HCT116 (cell line): ENCODE data around the gene PTH2. TPM values are rescaled to one million over a fixed set of nuclear protein-coding genes. Genes with fewer than 3 reads are reported as not detected.

Source experiments
- ATAC-seq: fragments of 200-7000 bp; cut with Tn5 transposase; 2 replicates; pipeline ENCODE4 v1.9.1; 2020; ENCODE audit warnings: mild to moderate bottlenecking, moderate library complexity
- BruUV-seq: library from RNA; stranded (reverse); fragments of 400-500 nt; replicated peaks from 2 replicates; lab custom pipeline; 2021; lab: Mats Ljungman, UMichigan
- CTCF ChIA-PET: fragments of 300-600 bp; sonication (Branson Sonifier 250); formaldehyde crosslinking; loops from one replicate; lab custom pipeline; 2021; ENCODE audit warnings: antibody characterized with exemption; lab: Charles Lee
- POLR2A ChIA-PET: fragments of 300-600, 350-600 bp; sonication (Branson Sonifier 250); formaldehyde crosslinking; loops from one replicate; lab custom pipeline; 2021; ENCODE audit warnings: antibody characterized with exemption; lab: Charles Lee
- RAD21 ChIA-PET, 2 experiments: fragments of 300-600 bp; sonication (Branson Sonifier 250); formaldehyde crosslinking; loops; one replicate each; lab custom pipeline; 2023; ENCODE audit warnings: low total read pairs in 2 of 2; ENCODE audit not compliant: uncharacterized antibody in 2 of 2, unreplicated experiment in 2 of 2, low non-redundant PET in 1 of 2; lab: Charles Lee
- DNase-seq: peaks from one replicate; pipeline ENCODE4 v3.0.0-alpha.2; 2010; ENCODE audit warnings: low read depth, low spot score
- H2AFZ ChIP-seq: fragments of 200-600 bp; shearing (Covaris generic), sonication (generic); 2 replicates; pipeline ENCODE4 v1.6.1; 2017; ENCODE audit warnings: low read depth, mixed run types, mixed read lengths, antibody characterized with exemption, low read length; ENCODE audit not compliant: poor library complexity, severe bottlenecking
- H3K27ac ChIP-seq: 2 replicates; pipeline ENCODE4 v1.5.1; 2012; ENCODE audit warnings: low read depth, low read length
- H3K27me3 ChIP-seq: fragments of 200-600 bp; sonication (generic); 2 replicates; pipeline ENCODE4 v1.6.1; 2016; ENCODE audit warnings: mixed run types, low read length, mixed read lengths; ENCODE audit not compliant: insufficient read depth
- H3K36me3 ChIP-seq, 2 experiments: fragments of 200-500 bp in 1 of 2; fragments of 200-600 bp in 1 of 2; sonication (Bioruptor generic) in 1 of 2; sonication (generic) in 1 of 2; 2 replicates each; pipeline versions ENCODE4 v1.5.1 to v1.6.1; 2014 to 2016; ENCODE audit warnings: low read length in 2 of 2, inconsistent platforms in 1 of 2, mixed read lengths in 1 of 2, mixed run types in 1 of 2; ENCODE audit not compliant: insufficient read depth in 2 of 2, control insufficient read depth in 1 of 2
- H3K4me1 ChIP-seq, 2 experiments: fragments of 200-600 bp in 1 of 2; sonication (generic) in 1 of 2; 2 replicates each; pipeline versions ENCODE4 v1.5.1 to v1.6.1; 2012 to 2017; ENCODE audit warnings: low read length in 2 of 2, inconsistent platforms in 1 of 2, mild to moderate bottlenecking in 1 of 2, mixed read lengths in 1 of 2, mixed run types in 1 of 2, moderate library complexity in 1 of 2; ENCODE audit not compliant: insufficient read depth in 2 of 2, control insufficient read depth in 1 of 2
- H3K4me2 ChIP-seq: fragments of 200-600 bp; sonication (generic); 2 replicates; pipeline ENCODE4 v1.6.1; 2017; ENCODE audit warnings: mixed run types, low read length, mixed read lengths
- H3K4me3 ChIP-seq, 2 experiments: fragments of 200-600 bp in 1 of 2; sonication (generic) in 1 of 2; replicated peaks in 1 of 2; 2 replicates each; pipeline ENCODE4 v1.5.1; 2011 to 2016; ENCODE audit warnings: low read length in 2 of 2, control low read depth in 1 of 2, low read depth in 1 of 2, mild to moderate bottlenecking in 1 of 2, mixed read lengths in 1 of 2, mixed run types in 1 of 2
- H3K79me2 ChIP-seq: fragments of 200-600 bp; sonication (generic); 2 replicates; pipeline ENCODE4 v1.6.1; 2017; ENCODE audit warnings: mild to moderate bottlenecking, mixed run types, low read length, moderate library complexity, mixed read lengths; ENCODE audit not compliant: insufficient read depth
- H3K9ac ChIP-seq: fragments of 200-600 bp; sonication (generic); 2 replicates; pipeline ENCODE4 v1.6.1; 2016; ENCODE audit warnings: low read length, mixed read lengths
- H3K9me2 ChIP-seq: fragments of 200-600 bp; sonication (generic), shearing (Covaris generic); 2 replicates; pipeline ENCODE4 v1.6.1; 2017; ENCODE audit warnings: mixed run types, mild to moderate bottlenecking, moderate library complexity; ENCODE audit not compliant: insufficient read depth
- H3K9me3 ChIP-seq, 2 experiments: fragments of 200-500 bp in 1 of 2; fragments of 200-600 bp in 1 of 2; sonication (Bioruptor generic) in 1 of 2; sonication (generic) in 1 of 2; 2 replicates each; pipeline ENCODE4 v1.6.1; 2014 to 2017; ENCODE audit warnings: low read length in 2 of 2, mixed read lengths in 2 of 2, inconsistent platforms in 1 of 2, low read depth in 1 of 2, mild to moderate bottlenecking in 1 of 2, mixed run types in 1 of 2, moderate library complexity in 1 of 2; ENCODE audit not compliant: control insufficient read depth in 1 of 2, insufficient read depth in 1 of 2
- H4K20me1 ChIP-seq: fragments of 200-600 bp; sonication (generic), shearing (Covaris generic); 2 replicates; pipeline ENCODE4 v1.6.1; 2017; ENCODE audit warnings: mixed run types, mild to moderate bottlenecking, moderate library complexity; ENCODE audit not compliant: insufficient read depth
- CEBPB ChIP-seq: IDR thresholded peaks from 2 replicates; pipeline ENCODE4 v1.6.1; 2012; ENCODE audit warnings: low read depth
- JUND ChIP-seq: IDR thresholded peaks from 2 replicates; pipeline ENCODE4 v1.6.1; 2012
- SIN3A ChIP-seq: IDR thresholded peaks from 2 replicates; pipeline ENCODE4 v1.6.1; 2012; ENCODE audit warnings: low read depth
- YY1 ChIP-seq: IDR thresholded peaks from 2 replicates; pipeline ENCODE4 v1.6.1; 2011; ENCODE audit warnings: low read length, low read depth, moderate library complexity, mild to moderate bottlenecking; ENCODE audit not compliant: insufficient replicate concordance; ENCODE audit errors: extremely low read depth
- ZNF274 ChIP-seq: fragments of 200-500 bp; sonication (Bioruptor generic); IDR thresholded peaks from 2 replicates; pipeline ENCODE4 v1.6.1; 2014; ENCODE audit warnings: mild to moderate bottlenecking, low read depth, low read length, inconsistent platforms
- intact Hi-C: fragments of 100-400 bp; cut with micrococcal nuclease; formaldehyde crosslinking; loops from 2 replicates; pipeline ENCODE4 v1.10.0; 2022
- total RNA-seq: library from RNA; stranded (reverse); gene quantifications from one replicate; pipeline ENCODE4 v1.2.1, GENCODE V29; 2021; ENCODE audit not compliant: unreplicated experiment
- TF ChIP-seq, protein P1 (sequence below): IDR thresholded peaks from 2 replicates; pipeline ENCODE4 v1.6.1; 2011; ENCODE audit warnings: mild to moderate bottlenecking, low read length, moderate library complexity; ENCODE audit not compliant: insufficient replicate concordance; ENCODE audit errors: extremely low read depth

Gene PTH2
- total RNA-seq, 1 experiment from 2014 or later = 9.5 TPM

DNA sequence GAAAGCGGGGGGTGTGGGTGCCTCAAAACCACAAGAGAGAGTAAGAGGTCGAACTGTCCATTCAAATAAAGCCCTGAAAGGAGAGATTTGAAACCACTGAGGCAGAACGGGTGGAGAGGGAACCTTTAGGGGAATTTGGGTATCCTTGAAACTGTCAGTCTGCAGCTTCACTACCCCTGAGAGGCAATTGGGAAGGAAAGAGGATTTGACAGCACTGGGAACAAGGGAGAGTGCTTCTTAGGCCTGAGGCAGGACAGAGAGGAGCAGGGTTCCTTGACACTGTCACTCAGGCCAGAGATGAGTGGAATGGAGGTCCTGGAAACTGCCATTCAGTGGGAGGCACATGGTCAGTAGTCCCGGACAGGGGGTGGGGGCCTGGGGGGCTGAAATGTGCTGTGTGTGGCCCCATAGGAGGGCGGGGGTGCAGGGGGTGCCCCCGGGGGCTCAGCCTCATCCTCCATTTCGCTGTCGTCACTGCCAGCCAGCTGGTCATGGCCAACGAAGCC is 7.0 kb upstream of the PTH2 start:
- DNase-seq = no peak
- Histone ChIP-seq H3K36me3 (no peaks in the 10 kb centered on the region), H3K9me2 (no peaks in the 10 kb centered on the region), H3K9ac (no peak overlapping the region), H3K27me3 (no peaks in the 10 kb centered on the region), H4K20me1 (no peaks in the 10 kb centered on the region), H3K4me2 (no peak overlapping the region), H3K79me2 (no peaks in the 10 kb centered on the region), H3K27ac (no peak overlapping the region), H3K9me3 (no peaks in the 10 kb centered on the region), H3K4me1 (peaks cover 12 to 34% of the 10 kb centered on the region in 2 experiments; a peak in 3 of 4 replicates), H3K4me3 (no peak overlapping the region), H2AFZ (no peak overlapping the region)
- POLR2A ChIA-PET = no interaction called here
- RAD21 ChIA-PET = interaction anchor here in 1 of 2 experiments (0.6 kb wide), 1 partner anchor 13 kb away, joined by 4 read pairs; no protein-coding TSS in a partner anchor
- intact Hi-C loops = no loop called here
- CTCF ChIA-PET = no interaction called here
- no peak for ATAC-seq
- no peak for TF ChIP-seq CEBPB
- BruUV-seq = no TSS peak

GRCh38 chr19:49428547-49429451 is 5.6 kb upstream of the PTH2 start:
- Histone ChIP-seq H3K4me3 (peak overlapping the region in 1 of 2 experiments; percentile 47; a peak in 2 of 4 replicates), H2AFZ (peak overlapping the region; percentile 6)

More at GRCh38 chr19:49428547-49429451, 5.6 kb upstream of the PTH2 start:
- ChIA-PET CTCF (no interaction called here), POLR2A (interaction anchor here (0.6 kb wide), 1 partner anchor 23 kb away, joined by 3 read pairs; no protein-coding TSS in a partner anchor), RAD21 (no interaction called here)
- H3K4me2 ChIP-seq = peak overlapping the region; percentile 81
- no peak for TF ChIP-seq SIN3A
- TF ChIP-seq JUND = no peak
- TF ChIP-seq, protein P1, sequence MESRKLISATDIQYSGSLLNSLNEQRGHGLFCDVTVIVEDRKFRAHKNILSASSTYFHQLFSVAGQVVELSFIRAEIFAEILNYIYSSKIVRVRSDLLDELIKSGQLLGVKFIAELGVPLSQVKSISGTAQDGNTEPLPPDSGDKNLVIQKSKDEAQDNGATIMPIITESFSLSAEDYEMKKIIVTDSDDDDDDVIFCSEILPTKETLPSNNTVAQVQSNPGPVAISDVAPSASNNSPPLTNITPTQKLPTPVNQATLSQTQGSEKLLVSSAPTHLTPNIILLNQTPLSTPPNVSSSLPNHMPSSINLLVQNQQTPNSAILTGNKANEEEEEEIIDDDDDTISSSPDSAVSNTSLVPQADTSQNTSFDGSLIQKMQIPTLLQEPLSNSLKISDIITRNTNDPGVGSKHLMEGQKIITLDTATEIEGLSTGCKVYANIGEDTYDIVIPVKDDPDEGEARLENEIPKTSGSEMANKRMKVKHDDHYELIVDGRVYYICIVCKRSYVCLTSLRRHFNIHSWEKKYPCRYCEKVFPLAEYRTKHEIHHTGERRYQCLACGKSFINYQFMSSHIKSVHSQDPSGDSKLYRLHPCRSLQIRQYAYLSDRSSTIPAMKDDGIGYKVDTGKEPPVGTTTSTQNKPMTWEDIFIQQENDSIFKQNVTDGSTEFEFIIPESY = no peak
- TF ChIP-seq CEBPB = no peak
- TF ChIP-seq ZNF274 = no peak
- no peak for TF ChIP-seq YY1
- H3K79me2 ChIP-seq = no peaks in the 10 kb centered on the region
- no peaks in the 10 kb centered on the region for H3K27me3 ChIP-seq
- DNase-seq (no peak), ATAC-seq (no peak)
- no TSS peak for BruUV-seq
- peak overlapping the region; percentile 57; the same call in 1 of the 2 replicates for H3K9ac ChIP-seq
- H4K20me1 ChIP-seq = no peaks in the 10 kb centered on the region
- H3K9me3 ChIP-seq = no peaks in the 10 kb centered on the region
- intact Hi-C loops = no loop called here
- peaks cover 12 to 38% of the 10 kb centered on the region in 2 experiments; a peak in 3 of 4 replicates for H3K4me1 ChIP-seq
- H3K36me3 ChIP-seq = no peaks in the 10 kb centered on the region
- no peak overlapping the region for H3K27ac ChIP-seq
- no peaks in the 10 kb centered on the region for H3K9me2 ChIP-seq
